HepG2 (cell line): Measurements from ENCODE around the gene ARFGEF3.

ENCODE experiments used
- ELF1 ChIP-seq: sonication (generic); formaldehyde crosslinking; IDR thresholded peaks from 2 replicates; pipeline ENCODE4 v1.4.0; 2020; ENCODE audit warnings: missing genetic modification reagents
- POLR2A ChIP-seq, 2 experiments: IDR thresholded peaks; 2 replicates each; pipeline ENCODE4 v1.6.1; 2011; ENCODE audit warnings: low read depth in 2 of 2, low read length in 2 of 2, mild to moderate bottlenecking in 1 of 2, moderate library complexity in 1 of 2; ENCODE audit not compliant: insufficient read depth in 1 of 2
- SP1 ChIP-seq, 2 experiments: fragments of 450-650 bp in 1 of 2; sonication (generic) in 1 of 2; formaldehyde crosslinking in 1 of 2; IDR thresholded peaks; 2 replicates each; pipeline versions ENCODE4 v1.4.0 to v1.6.1; 2016 to 2020; ENCODE audit warnings: missing genetic modification reagents in 1 of 2
- ZNF746 ChIP-seq: sonication (generic); formaldehyde crosslinking; IDR thresholded peaks from 2 replicates; pipeline ENCODE4 v1.8.0; 2022; ENCODE audit warnings: mild to moderate bottlenecking, missing genetic modification reagents

DNA sequence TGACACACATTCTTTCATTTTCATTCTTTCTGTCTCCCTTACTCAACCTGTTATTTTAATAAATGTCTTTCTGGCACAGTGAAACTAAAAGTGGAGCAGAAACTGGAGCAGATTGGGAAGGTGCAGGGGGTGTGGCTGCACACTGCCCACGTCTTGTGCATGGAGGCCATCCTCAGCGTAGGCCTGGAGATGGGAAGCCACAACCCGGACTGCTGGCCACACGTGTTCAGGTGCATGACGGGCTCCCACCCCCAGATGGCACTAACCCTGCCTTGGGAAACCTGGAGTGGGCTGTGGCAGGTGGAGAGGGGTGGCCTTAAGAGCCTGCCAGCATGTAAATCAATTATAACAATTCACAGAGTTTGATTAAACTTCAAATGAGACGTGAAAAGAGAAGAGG, 128.0 kb downstream of the ARFGEF3 start:
- TF ChIP-seq ZNF746 (CRISPR knock-in tag), result no peak
- TF ChIP-seq POLR2A (IDR thresholded peaks at IDR 0.05; ENCODE audit: insufficient read depth in 1 of 2, low read depth in 2 of 2, low read length in 2 of 2), result no peak
- TF ChIP-seq ELF1 (CRISPR knock-in tag), result no peak
- TF ChIP-seq SP1 (IDR thresholded peaks at IDR 0.05), result no peak
- no peak for TF ChIP-seq SP1 (CRISPR knock-in tag; IDR thresholded peaks at IDR 0.05)
